ENCODE data around the gene SPOCK3. TPM values are rescaled to one million over a fixed set of nuclear protein-coding genes. Genes with fewer than 3 reads are reported as not detected.

SPOCK3 gene
- total RNA-seq, 2 donors from 2014 or later = 21.1 to 22.5 TPM

DNA sequence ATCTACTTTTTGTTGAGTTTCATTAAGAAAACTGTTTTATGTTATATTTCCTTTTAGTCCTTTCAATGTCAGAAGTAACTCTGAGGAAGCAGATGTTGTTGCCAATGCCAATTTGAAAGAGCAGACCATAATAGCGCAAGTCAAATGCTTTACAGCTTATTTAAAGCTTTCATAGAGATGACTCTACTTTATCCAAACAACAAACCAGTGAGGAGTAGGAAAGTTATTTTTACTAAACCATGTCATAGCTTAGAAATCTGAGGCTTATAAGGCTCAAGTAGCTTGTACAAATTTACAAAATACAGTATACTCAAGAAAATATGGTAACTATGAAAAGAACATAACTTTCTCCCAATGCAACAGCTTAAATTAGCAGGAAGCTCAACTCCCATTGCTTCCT is 40.1 kb upstream of the SPOCK3 start:
- TF ChIP-seq, protein P1, sequence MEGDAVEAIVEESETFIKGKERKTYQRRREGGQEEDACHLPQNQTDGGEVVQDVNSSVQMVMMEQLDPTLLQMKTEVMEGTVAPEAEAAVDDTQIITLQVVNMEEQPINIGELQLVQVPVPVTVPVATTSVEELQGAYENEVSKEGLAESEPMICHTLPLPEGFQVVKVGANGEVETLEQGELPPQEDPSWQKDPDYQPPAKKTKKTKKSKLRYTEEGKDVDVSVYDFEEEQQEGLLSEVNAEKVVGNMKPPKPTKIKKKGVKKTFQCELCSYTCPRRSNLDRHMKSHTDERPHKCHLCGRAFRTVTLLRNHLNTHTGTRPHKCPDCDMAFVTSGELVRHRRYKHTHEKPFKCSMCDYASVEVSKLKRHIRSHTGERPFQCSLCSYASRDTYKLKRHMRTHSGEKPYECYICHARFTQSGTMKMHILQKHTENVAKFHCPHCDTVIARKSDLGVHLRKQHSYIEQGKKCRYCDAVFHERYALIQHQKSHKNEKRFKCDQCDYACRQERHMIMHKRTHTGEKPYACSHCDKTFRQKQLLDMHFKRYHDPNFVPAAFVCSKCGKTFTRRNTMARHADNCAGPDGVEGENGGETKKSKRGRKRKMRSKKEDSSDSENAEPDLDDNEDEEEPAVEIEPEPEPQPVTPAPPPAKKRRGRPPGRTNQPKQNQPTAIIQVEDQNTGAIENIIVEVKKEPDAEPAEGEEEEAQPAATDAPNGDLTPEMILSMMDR (conservative IDR thresholded peaks at IDR 0.05) = no peak
- no peaks in the 10 kb centered on the region for H3K9me3 ChIP-seq (ENCODE audit: control insufficient read depth, low read length)
- no peak overlapping the region for H3K9ac ChIP-seq (ENCODE audit: extremely low read depth, low read length, poor library complexity, severe bottlenecking)
- Mint-ChIP-seq H3K9me3 (peaks cover 13% of the 10 kb centered on the region), H3K36me3 (ENCODE audit: low read depth) (no peaks in the 10 kb centered on the region), H3K27ac (no peak overlapping the region), H3K4me1 (no peaks in the 10 kb centered on the region), H3K27me3 (ENCODE audit: insufficient read depth) (no peaks in the 10 kb centered on the region), H3K4me3 (no peak overlapping the region)
- no peaks in the 10 kb centered on the region for H3K4me1 ChIP-seq (ENCODE audit: control insufficient read depth, insufficient read depth, low read length)
- H3K4me3 ChIP-seq (ENCODE audit: low read length) = no peak overlapping the region
- 100% methylated on average over 1 of the region's 1 CpG; no CpG with 5 or more reads in 1 of the 2 experiments for WGBS, 2 experiments (ENCODE audit: insufficient coverage in 1 of 2, insufficient read length in 1 of 2)
- DNase-seq = no peak
- no peaks in the 10 kb centered on the region for H3K27me3 ChIP-seq (ENCODE audit: control insufficient read depth, insufficient read depth, low read length, poor library complexity, severe bottlenecking)
- H3K36me3 ChIP-seq (ENCODE audit: control insufficient read depth, insufficient read depth, low read length) = no peaks in the 10 kb centered on the region
- H3K27ac ChIP-seq (ENCODE audit: low read depth, low read length) = no peak overlapping the region

DNA sequence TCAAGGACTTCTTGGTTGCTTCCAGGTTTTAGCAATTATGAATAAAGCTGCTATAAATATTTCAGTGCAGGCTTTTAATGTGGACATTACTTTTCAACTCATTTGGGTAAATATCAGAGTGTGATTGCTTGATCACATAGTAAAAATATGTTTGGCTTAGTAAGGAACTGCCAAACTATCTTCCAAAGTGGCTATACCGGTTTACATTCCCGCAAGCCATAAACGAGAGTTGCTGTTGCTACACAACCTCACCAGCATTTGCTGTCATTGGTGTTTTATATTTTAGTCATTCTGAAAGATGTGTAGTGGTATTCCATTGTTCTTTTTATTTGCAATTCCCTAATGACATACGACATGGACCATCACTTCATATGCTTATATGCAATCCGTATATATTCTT is 30.9 kb upstream of the SPOCK3 start:
- TF ChIP-seq, protein P1 (conservative IDR thresholded peaks at IDR 0.05) = no peak
- no peaks in the 10 kb centered on the region for H3K36me3 Mint-ChIP-seq (ENCODE audit: low read depth)
- Histone ChIP-seq H3K27me3 (ENCODE audit: control insufficient read depth, insufficient read depth, low read length, poor library complexity, severe bottlenecking) (no peaks in the 10 kb centered on the region), H3K27ac (ENCODE audit: low read depth, low read length) (no peak overlapping the region), H3K4me3 (ENCODE audit: low read length) (no peak overlapping the region), H3K9me3 (ENCODE audit: control insufficient read depth, low read length) (no peaks in the 10 kb centered on the region), H3K9ac (ENCODE audit: extremely low read depth, low read length, poor library complexity, severe bottlenecking) (no peak overlapping the region), H3K36me3 (ENCODE audit: control insufficient read depth, insufficient read depth, low read length) (no peaks in the 10 kb centered on the region), H3K4me1 (ENCODE audit: control insufficient read depth, insufficient read depth, low read length) (no peaks in the 10 kb centered on the region)
- no peak overlapping the region for H3K4me3 Mint-ChIP-seq
- H3K27me3 Mint-ChIP-seq (ENCODE audit: insufficient read depth) = no peaks in the 10 kb centered on the region
- H3K4me1 Mint-ChIP-seq = peaks cover 9% of the 10 kb centered on the region
- DNase-seq = no peak
- WGBS, 2 experiments (ENCODE audit: insufficient coverage in 1 of 2, insufficient read length in 1 of 2) = 78 to 100% methylated on average over 2 to 5 of the region's 5 CpGs
- no peak overlapping the region for H3K27ac Mint-ChIP-seq
- H3K9me3 Mint-ChIP-seq = no peaks in the 10 kb centered on the region

DNA sequence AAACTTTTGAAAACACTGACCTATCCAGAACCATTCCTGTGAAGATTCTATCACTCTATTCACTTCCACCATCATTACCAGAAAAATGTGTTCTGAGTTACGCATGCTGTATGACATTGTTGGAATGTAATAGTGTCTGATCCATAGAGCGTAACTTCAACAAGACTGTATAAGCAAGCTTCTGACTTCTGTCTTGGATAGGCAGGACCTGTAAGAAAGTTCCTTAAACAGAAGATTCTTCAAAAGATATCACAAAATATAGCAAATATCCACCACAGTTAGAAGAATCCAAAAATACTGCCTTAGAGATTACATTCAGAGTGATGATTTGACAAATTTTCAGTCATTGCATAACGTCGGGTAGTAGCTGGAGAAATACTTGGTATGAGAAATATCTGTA is 14.0 kb upstream of the SPOCK3 start:
- WGBS, 2 experiments (ENCODE audit: insufficient coverage in 1 of 2, insufficient read length in 1 of 2) = 95 to 100% methylated on average over 2 to 4 of the region's 4 CpGs
- Histone ChIP-seq H3K27me3 (ENCODE audit: control insufficient read depth, insufficient read depth, low read length, poor library complexity, severe bottlenecking) (no peaks in the 10 kb centered on the region), H3K36me3 (ENCODE audit: control insufficient read depth, insufficient read depth, low read length) (no peaks in the 10 kb centered on the region), H3K27ac (ENCODE audit: low read depth, low read length) (no peak overlapping the region), H3K9ac (ENCODE audit: extremely low read depth, low read length, poor library complexity, severe bottlenecking) (no peak overlapping the region), H3K4me3 (ENCODE audit: low read length) (no peak overlapping the region), H3K9me3 (ENCODE audit: control insufficient read depth, low read length) (no peaks in the 10 kb centered on the region), H3K4me1 (ENCODE audit: control insufficient read depth, insufficient read depth, low read length) (no peaks in the 10 kb centered on the region)
- Mint-ChIP-seq H3K9me3 (no peaks in the 10 kb centered on the region), H3K36me3 (ENCODE audit: low read depth) (no peaks in the 10 kb centered on the region), H3K27me3 (ENCODE audit: insufficient read depth) (no peaks in the 10 kb centered on the region), H3K27ac (no peak overlapping the region), H3K4me3 (no peak overlapping the region), H3K4me1 (no peaks in the 10 kb centered on the region)
- TF ChIP-seq, protein P1 (conservative IDR thresholded peaks at IDR 0.05) = no peak
- DNase-seq = no peak
